PC-3 (cell line): ENCODE results near the gene PLCL2. TPM values are rescaled to one million over a fixed set of nuclear protein-coding genes. Genes with fewer than 3 reads are reported as not detected.
A peak's percentile ranks its signal among the peaks of the same experiment; 100 is the strongest.

Experiments used
- ATAC-seq: fragments of 200-7000 bp; cut with Tn5 transposase; 2 replicates; pipeline ENCODE4 v1.9.1; 2020; ENCODE audit warnings: mild to moderate bottlenecking, moderate library complexity
- BruUV-seq: library from RNA; stranded (reverse); fragments of 400-500 nt; replicated peaks from 2 replicates; lab custom pipeline; 2021; lab: Mats Ljungman, UMichigan
- CTCF ChIA-PET: fragments of 300-600 bp; sonication (Branson Sonifier 250); formaldehyde crosslinking; loops from one replicate; lab custom pipeline; 2022; ENCODE audit warnings: antibody characterized with exemption; lab: Charles Lee
- POLR2A ChIA-PET: fragments of 300-600 bp; sonication (Branson Sonifier 250); formaldehyde crosslinking; loops from one replicate; lab custom pipeline; 2022; ENCODE audit warnings: antibody characterized with exemption; ENCODE audit not compliant: unreplicated experiment; lab: Charles Lee
- DNase-seq: peaks from one replicate; pipeline ENCODE4 v3.0.0-alpha.2; 2015
- H2AFZ ChIP-seq: fragments of 300-600 bp; sonication (generic); 2 replicates; pipeline ENCODE4 v1.6.0; 2016; ENCODE audit warnings: antibody characterized with exemption, low read length
- H3F3A ChIP-seq: fragments of 300-600 bp; sonication (generic); one replicate; pipeline ENCODE4 v1.6.0; 2017; ENCODE audit warnings: antibody characterized with exemption, low read length, control low read depth, mild to moderate bottlenecking; ENCODE audit not compliant: unreplicated experiment
- H3K27ac ChIP-seq: fragments of 300-600 bp; sonication (generic); 2 replicates; pipeline ENCODE4 v1.5.1; 2016; ENCODE audit warnings: mild to moderate bottlenecking, low read length
- H3K27me3 ChIP-seq: fragments of 300-600 bp; sonication (generic); 2 replicates; pipeline ENCODE4 v1.6.1; 2016; ENCODE audit warnings: low read length, mixed read lengths
- H3K36me3 ChIP-seq: fragments of 300-600 bp; sonication (generic); 2 replicates; pipeline ENCODE4 v1.6.1; 2016; ENCODE audit warnings: low read depth, mixed run types, low read length, mixed read lengths
- H3K4me1 ChIP-seq: fragments of 300-600 bp; sonication (generic); 2 replicates; pipeline ENCODE4 v1.5.1; 2016; ENCODE audit warnings: low read length; ENCODE audit not compliant: insufficient read depth
- H3K4me2 ChIP-seq: fragments of 300-600 bp; sonication (generic); 2 replicates; pipeline ENCODE4 v1.6.0; 2016; ENCODE audit warnings: low read length
- H3K4me3 ChIP-seq: fragments of 300-600 bp; sonication (generic); 2 replicates; pipeline ENCODE4 v1.5.1; 2016; ENCODE audit warnings: mild to moderate bottlenecking, low read length, mixed read lengths
- H3K79me2 ChIP-seq: fragments of 300-600 bp; sonication (generic); 2 replicates; pipeline ENCODE4 v1.6.1; 2017; ENCODE audit warnings: low read length, mixed read lengths
- H3K9ac ChIP-seq: fragments of 300-600 bp; sonication (generic); 2 replicates; pipeline ENCODE4 v1.6.0; 2016; ENCODE audit warnings: mild to moderate bottlenecking, low read length
- H3K9me2 ChIP-seq: fragments of 300-600 bp; sonication (generic); replicated peaks from 2 replicates; pipeline ENCODE4 v1.6.1; 2016; ENCODE audit warnings: mixed run types, low read length, mixed read lengths
- H3K9me3 ChIP-seq: fragments of 300-600 bp; sonication (generic); 2 replicates; pipeline ENCODE4 v1.6.1; 2016; ENCODE audit warnings: low read length, mixed read lengths
- H4K20me1 ChIP-seq: fragments of 300-600 bp; sonication (generic); 2 replicates; pipeline ENCODE4 v1.6.1; 2016; ENCODE audit warnings: low read length, mixed read lengths
- CTCF ChIP-seq: fragments of 300-600 bp; sonication (generic); conservative IDR thresholded peaks from 2 replicates; pipeline ENCODE4 v1.5.1; 2017; ENCODE audit warnings: antibody characterized with exemption, low read depth, mild to moderate bottlenecking, low read length
- EZH2 ChIP-seq: fragments of 300-600 bp; sonication (generic); IDR thresholded peaks from one replicate; pipeline ENCODE4 v1.6.1; 2017; ENCODE audit warnings: antibody characterized with exemption, mild to moderate bottlenecking, low read length; ENCODE audit not compliant: unreplicated experiment
- EZH2phosphoT487 ChIP-seq: fragments of 300-600 bp; sonication (generic); IDR thresholded peaks from 2 replicates; pipeline ENCODE4 v1.6.1; 2018; ENCODE audit warnings: mild to moderate bottlenecking, antibody characterized with exemption, low read length, borderline replicate concordance
- intact Hi-C: fragments of 100-400 bp; cut with micrococcal nuclease; formaldehyde crosslinking; loops from 2 replicates; pipeline ENCODE4 v1.9.0; 2023
- total RNA-seq: library from RNA; depleted of rRNA; stranded (reverse); fragments of >200 nt; gene quantifications from 2 replicates; pipeline ENCODE4 v1.2.3, GENCODE V29; 2014

Gene PLCL2
- total RNA-seq, 1 experiment from 2014 or later, result 9.8 TPM

DNA sequence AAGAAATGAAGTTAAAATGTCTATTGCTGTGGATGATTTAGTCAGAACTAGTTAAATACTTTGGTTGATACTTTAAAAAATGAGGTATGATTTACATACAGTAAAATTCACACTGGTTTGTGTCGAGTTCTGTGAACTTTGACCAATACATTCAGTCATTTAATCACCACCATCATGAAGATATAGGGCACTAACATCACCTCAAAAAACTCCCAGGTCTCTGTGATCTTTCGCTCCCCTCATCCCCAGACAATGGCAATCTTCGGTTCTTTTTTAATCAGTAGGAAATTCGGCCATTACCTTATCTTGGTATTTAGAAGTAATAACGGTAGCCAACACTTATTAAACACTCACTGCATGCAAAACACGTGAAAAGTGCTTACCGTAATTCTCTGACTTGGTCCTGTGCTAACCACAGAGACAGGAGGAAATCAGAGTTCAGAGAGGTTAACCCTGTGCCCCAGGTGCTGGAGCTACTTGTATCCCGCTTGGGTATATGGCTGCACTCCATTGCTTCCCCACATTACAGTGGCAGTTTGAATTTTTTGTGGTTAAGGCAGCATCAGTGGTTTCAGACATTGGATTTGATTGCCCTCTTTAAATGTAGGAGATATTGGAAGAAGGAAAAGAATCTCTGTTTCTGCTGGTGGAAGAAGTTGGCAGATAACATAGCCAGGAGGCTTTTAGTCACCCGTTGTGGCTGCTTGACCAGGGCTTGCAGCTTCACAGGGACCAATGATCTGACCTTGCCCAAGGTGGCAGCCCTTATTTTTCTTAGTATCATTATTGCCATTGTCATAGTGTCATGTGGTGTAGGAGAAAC is 4.2 kb downstream of the PLCL2 start:
- TF ChIP-seq CTCF, result no peak
- TF ChIP-seq EZH2, result no peak
- no peak for TF ChIP-seq EZH2phosphoT487
- H3K9ac ChIP-seq, result no peak overlapping the region
- H3K79me2 ChIP-seq, result peaks cover 83% of the 10 kb centered on the region
- DNase-seq (peak; percentile 30), ATAC-seq (no peak)
- peak overlapping the region; percentile 87 for H3K4me2 ChIP-seq
- no peak overlapping the region for H2AFZ ChIP-seq
- H3K9me2 ChIP-seq, result no peaks in the 10 kb centered on the region
- BruUV-seq, result no TSS peak
- ChIA-PET CTCF (no interaction called here), POLR2A (interaction anchor here (0.6 kb wide), 1 partner anchor 304 kb away, joined by 5 read pairs; no protein-coding TSS in a partner anchor)
- H4K20me1 ChIP-seq, result no peaks in the 10 kb centered on the region
- peaks cover 57% of the 10 kb centered on the region for H3K4me1 ChIP-seq
- no peak overlapping the region for H3K27ac ChIP-seq
- no peaks in the 10 kb centered on the region for H3K27me3 ChIP-seq
- H3K4me3 ChIP-seq, result no peak overlapping the region
- no peaks in the 10 kb centered on the region for H3K9me3 ChIP-seq
- intact Hi-C loops, result no loop called here
- no peaks in the 10 kb centered on the region for H3K36me3 ChIP-seq
- no peaks in the 10 kb centered on the region for H3F3A ChIP-seq

DNA sequence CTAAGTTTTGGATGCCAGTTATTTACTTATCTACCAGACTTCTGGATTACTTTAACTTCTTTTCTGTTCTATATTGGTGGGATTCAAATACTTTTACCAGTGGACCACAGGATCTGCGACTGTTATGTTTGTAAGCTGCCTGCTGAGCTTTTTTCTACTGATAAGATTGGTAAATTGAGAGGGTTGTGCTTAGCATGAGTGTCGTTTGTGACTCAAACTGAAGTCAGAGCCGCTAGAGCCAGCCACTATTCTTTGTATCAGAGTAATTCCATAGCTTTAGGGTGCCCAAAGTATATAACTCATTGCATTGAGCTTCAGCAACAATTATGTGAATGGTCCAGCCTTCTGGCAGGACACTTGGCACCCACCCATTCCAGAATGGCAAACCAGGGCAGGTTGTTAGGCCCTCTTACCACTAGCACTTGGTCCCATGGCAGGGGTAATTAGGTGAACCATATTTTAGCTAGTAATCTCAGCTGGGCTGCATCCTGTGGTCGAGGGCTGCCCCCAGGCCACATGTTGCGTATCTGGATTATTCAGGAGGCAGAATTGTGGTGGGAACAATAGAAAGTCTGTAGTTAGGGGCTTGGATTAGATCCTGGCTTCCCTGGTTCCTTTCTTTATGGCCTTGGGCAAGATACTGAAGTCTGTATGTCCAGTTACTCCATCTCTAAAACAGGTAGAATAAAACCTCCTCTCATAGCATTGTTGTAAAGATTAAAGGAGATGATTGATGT is 6.0 kb downstream of the PLCL2 start:
- H3K9ac ChIP-seq, result no peak overlapping the region
- no peaks in the 10 kb centered on the region for H3K27me3 ChIP-seq
- H2AFZ ChIP-seq, result no peak overlapping the region
- H3K9me3 ChIP-seq, result no peaks in the 10 kb centered on the region
- H3K9me2 ChIP-seq, result no peaks in the 10 kb centered on the region
- peak overlapping the region; percentile 45 for H3K27ac ChIP-seq
- intact Hi-C loops, result no loop called here
- ChIA-PET POLR2A (interaction anchor here (0.6 kb wide), 2 partner anchors 109 to 323 kb away, joined by 4 to 5 read pairs; no protein-coding TSS in a partner anchor), CTCF (no interaction called here)
- H3K4me1 ChIP-seq, result peaks cover 55% of the 10 kb centered on the region
- peak overlapping the region; percentile 21 for H3K4me2 ChIP-seq
- no peaks in the 10 kb centered on the region for H3F3A ChIP-seq
- TF ChIP-seq EZH2, result no peak
- TF ChIP-seq EZH2phosphoT487, result no peak
- TF ChIP-seq CTCF, result no peak
- DNase-seq (peak; percentile 79), ATAC-seq (peak; percentile 74)
- H3K36me3 ChIP-seq, result no peaks in the 10 kb centered on the region
- no peaks in the 10 kb centered on the region for H4K20me1 ChIP-seq
- BruUV-seq, result no TSS peak
- no peak overlapping the region for H3K4me3 ChIP-seq
- H3K79me2 ChIP-seq, result peaks cover 86% of the 10 kb centered on the region
